ENCODE data around the gene KCTD4.

DNA sequence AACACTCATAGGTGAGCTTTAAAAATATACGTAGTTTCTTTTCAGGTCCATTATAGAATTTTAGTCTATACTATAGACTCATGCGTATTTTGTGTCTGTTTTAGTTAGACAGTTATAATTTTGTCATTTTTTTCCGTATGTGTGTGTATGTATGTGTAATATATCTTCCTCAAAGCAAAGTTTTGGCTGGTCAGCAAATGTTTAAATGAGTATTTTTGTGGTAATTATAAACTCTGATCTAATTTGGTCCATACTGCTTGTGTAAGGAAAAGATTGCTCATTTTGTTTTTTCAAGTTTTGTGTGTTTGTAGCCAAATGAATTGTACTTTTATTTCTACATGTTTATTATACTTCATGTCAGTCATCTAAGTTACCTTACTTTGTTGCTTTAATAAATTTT, 20.5 kb downstream of the KCTD4 start:
- TF ChIP-seq, protein P1, sequence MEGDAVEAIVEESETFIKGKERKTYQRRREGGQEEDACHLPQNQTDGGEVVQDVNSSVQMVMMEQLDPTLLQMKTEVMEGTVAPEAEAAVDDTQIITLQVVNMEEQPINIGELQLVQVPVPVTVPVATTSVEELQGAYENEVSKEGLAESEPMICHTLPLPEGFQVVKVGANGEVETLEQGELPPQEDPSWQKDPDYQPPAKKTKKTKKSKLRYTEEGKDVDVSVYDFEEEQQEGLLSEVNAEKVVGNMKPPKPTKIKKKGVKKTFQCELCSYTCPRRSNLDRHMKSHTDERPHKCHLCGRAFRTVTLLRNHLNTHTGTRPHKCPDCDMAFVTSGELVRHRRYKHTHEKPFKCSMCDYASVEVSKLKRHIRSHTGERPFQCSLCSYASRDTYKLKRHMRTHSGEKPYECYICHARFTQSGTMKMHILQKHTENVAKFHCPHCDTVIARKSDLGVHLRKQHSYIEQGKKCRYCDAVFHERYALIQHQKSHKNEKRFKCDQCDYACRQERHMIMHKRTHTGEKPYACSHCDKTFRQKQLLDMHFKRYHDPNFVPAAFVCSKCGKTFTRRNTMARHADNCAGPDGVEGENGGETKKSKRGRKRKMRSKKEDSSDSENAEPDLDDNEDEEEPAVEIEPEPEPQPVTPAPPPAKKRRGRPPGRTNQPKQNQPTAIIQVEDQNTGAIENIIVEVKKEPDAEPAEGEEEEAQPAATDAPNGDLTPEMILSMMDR (IDR thresholded peaks at IDR 0.05; ENCODE audit: insufficient read depth, low read depth, low read length), result no peak
- TF ChIP-seq EZH2 (IDR thresholded peaks at IDR 0.05; ENCODE audit: insufficient read depth, low read length), result no peak
